ENCODE results near the gene RNASE2. TPM values are rescaled to one million over a fixed set of nuclear protein-coding genes. Genes with fewer than 3 reads are reported as not detected.

Gene RNASE2
- total RNA-seq, 1 donor from 2014 or later: not detected

DNA sequence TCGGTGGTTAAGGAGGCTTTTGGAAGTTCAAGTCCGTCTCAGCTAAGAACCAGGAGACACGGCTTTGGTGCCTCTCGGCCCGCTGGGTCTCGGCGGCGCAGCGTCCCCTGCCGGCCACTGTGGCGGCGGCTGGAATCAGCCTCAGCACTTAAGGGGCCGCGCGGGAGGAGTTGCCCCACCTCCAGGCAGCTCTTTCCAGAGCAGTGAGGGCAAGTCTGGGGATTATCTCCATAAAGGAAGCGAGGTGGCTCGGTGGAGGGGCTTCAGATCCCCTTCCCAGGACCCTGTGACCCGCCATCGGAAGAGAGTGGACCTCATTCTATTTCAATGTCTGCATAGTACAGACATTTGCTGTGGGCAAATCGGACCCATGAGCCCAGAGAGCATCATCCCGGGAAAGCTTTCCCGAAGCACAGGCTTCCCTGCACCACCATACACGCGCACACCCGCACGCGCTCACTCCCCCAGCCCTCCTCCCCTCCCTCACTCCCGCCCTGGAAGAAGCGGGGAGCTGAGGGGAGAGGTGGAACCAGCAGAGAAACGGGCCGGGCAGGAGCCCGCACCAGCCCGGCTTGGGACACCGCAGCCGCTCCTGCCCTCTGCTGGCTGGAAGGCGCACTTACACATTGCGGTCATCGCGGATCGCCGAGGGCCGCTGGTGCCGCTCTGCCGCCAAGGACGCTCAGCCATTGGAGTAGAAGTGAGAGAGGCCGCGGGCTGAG is 15.9 kb downstream of the RNASE2 start:
- H3K27me3 Mint-ChIP-seq (ENCODE audit: low read depth): no peaks in the 10 kb centered on the region
- peak overlapping the region; percentile 96 for H3K27ac Mint-ChIP-seq
- H3K36me3 Mint-ChIP-seq: no peaks in the 10 kb centered on the region
- peak overlapping the region; percentile 89 for H3K4me3 Mint-ChIP-seq
- TF ChIP-seq, protein P1, sequence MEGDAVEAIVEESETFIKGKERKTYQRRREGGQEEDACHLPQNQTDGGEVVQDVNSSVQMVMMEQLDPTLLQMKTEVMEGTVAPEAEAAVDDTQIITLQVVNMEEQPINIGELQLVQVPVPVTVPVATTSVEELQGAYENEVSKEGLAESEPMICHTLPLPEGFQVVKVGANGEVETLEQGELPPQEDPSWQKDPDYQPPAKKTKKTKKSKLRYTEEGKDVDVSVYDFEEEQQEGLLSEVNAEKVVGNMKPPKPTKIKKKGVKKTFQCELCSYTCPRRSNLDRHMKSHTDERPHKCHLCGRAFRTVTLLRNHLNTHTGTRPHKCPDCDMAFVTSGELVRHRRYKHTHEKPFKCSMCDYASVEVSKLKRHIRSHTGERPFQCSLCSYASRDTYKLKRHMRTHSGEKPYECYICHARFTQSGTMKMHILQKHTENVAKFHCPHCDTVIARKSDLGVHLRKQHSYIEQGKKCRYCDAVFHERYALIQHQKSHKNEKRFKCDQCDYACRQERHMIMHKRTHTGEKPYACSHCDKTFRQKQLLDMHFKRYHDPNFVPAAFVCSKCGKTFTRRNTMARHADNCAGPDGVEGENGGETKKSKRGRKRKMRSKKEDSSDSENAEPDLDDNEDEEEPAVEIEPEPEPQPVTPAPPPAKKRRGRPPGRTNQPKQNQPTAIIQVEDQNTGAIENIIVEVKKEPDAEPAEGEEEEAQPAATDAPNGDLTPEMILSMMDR (IDR thresholded peaks at IDR 0.05; ENCODE audit: unreplicated experiment): peak; percentile 91
- DNase-seq (ENCODE audit: low spot score in 2 of 2, unreplicated experiment in 2 of 2): peak; percentile 77 to 91
- no peaks in the 10 kb centered on the region for H3K9me3 Mint-ChIP-seq
- peaks cover 25% of the 10 kb centered on the region for H3K4me1 Mint-ChIP-seq

DNA sequence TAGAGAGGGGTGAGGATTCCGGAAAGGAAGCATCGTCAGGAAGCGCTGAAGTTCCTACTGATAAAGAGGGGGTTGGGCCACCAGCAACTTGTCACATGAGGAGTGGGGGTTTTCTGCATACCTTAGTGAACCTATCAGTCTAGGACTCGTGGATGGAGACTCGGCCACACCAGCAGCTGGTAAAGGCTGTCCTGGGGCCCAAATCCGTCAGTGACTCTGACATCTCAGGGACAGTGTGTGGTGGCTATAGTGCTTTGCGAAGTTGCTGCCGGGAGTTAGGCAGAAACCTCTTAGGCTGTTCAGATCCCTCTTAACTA is 16.4 kb downstream of the RNASE2 start:
- TF ChIP-seq, protein P1 (IDR thresholded peaks at IDR 0.05; ENCODE audit: unreplicated experiment): no peak
- peak overlapping the region; percentile 96 for H3K27ac Mint-ChIP-seq
- H3K27me3 Mint-ChIP-seq (ENCODE audit: low read depth): no peaks in the 10 kb centered on the region
- no peaks in the 10 kb centered on the region for H3K36me3 Mint-ChIP-seq
- peaks cover 25% of the 10 kb centered on the region for H3K4me1 Mint-ChIP-seq
- no peaks in the 10 kb centered on the region for H3K9me3 Mint-ChIP-seq
- peak overlapping the region; percentile 89 for H3K4me3 Mint-ChIP-seq
- DNase-seq (ENCODE audit: low spot score in 2 of 2, unreplicated experiment in 2 of 2): no peak

- no peak overlapping the region for H3K4me3 Mint-ChIP-seq
Measured at GRCh38 chr14:20973501-20973900, 18.2 kb downstream of the RNASE2 start.

DNA sequence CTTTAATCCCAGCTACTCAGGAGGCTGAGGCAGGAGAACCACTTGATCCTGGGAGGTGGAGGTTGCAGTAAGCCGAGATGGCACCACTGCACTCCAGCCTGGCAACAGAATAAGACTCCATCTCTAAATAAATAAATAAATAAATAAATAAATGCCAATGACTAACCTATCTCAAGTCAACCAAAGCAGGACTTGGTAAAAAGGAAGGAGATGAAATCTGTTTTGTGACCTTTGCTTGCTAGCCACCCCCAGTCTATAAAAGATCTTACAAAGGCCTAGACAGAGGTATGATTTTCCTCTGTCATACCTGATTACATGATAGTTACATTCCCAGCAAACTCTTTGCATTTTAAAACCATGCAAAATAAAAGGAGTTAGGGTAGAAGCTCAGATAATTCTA is 21.0 kb downstream of the RNASE2 start:
- DNase-seq (ENCODE audit: low spot score in 2 of 2, unreplicated experiment in 2 of 2): no peak
- no peaks in the 10 kb centered on the region for H3K36me3 Mint-ChIP-seq
- H3K9me3 Mint-ChIP-seq: no peaks in the 10 kb centered on the region
- H3K4me3 Mint-ChIP-seq: no peak overlapping the region
- TF ChIP-seq, protein P1 (IDR thresholded peaks at IDR 0.05; ENCODE audit: unreplicated experiment): no peak
- peaks cover 17% of the 10 kb centered on the region for H3K4me1 Mint-ChIP-seq
- H3K27me3 Mint-ChIP-seq (ENCODE audit: low read depth): no peaks in the 10 kb centered on the region
- H3K27ac Mint-ChIP-seq: no peak overlapping the region

More at GRCh38 chr14:20973501-20973900, 18.2 kb downstream of the RNASE2 start:
- H3K9me3 Mint-ChIP-seq: no peaks in the 10 kb centered on the region
- no peak for DNase-seq (ENCODE audit: low spot score in 2 of 2, unreplicated experiment in 2 of 2)
- H3K36me3 Mint-ChIP-seq: no peaks in the 10 kb centered on the region
- TF ChIP-seq, protein P1 (IDR thresholded peaks at IDR 0.05; ENCODE audit: unreplicated experiment): no peak
- H3K27me3 Mint-ChIP-seq (ENCODE audit: low read depth): no peaks in the 10 kb centered on the region
- H3K27ac Mint-ChIP-seq: no peak overlapping the region
- H3K4me1 Mint-ChIP-seq: peaks cover 25% of the 10 kb centered on the region

DNA sequence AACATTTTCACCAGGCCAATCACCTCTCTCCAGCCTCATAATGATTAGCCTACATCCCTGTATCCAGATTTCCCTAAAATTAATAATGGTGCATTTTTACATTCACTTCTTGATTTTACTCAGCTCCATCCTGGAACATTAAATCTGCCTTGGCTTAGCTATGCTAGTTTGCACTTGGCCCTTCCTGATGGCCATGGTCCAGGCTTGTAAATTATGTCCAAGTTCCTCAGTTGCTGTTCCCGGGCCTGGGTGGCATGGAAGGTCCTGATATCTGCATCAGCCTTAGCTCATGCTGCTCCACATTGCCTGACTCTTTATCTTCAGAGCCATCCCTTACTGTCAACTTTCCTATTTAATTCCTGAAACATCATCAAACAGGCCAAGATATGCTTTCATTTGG is 23.4 kb downstream of the RNASE2 start:
- H3K27me3 Mint-ChIP-seq (ENCODE audit: low read depth): no peaks in the 10 kb centered on the region
- no peak overlapping the region for H3K27ac Mint-ChIP-seq
- no peak overlapping the region for H3K4me3 Mint-ChIP-seq
- peaks cover 7% of the 10 kb centered on the region for H3K4me1 Mint-ChIP-seq
- no peak for DNase-seq (ENCODE audit: low spot score in 2 of 2, unreplicated experiment in 2 of 2)
- TF ChIP-seq, protein P1 (IDR thresholded peaks at IDR 0.05; ENCODE audit: unreplicated experiment): no peak
- H3K36me3 Mint-ChIP-seq: no peaks in the 10 kb centered on the region
- no peaks in the 10 kb centered on the region for H3K9me3 Mint-ChIP-seq
